ENCODE results near the gene ZNF862.
"Not testable (repeated sequence)": the region's sequence is repeated elsewhere in the genome, so short reads cannot be mapped to it uniquely, and the experiment has no call there.

Gene ZNF862

DNA sequence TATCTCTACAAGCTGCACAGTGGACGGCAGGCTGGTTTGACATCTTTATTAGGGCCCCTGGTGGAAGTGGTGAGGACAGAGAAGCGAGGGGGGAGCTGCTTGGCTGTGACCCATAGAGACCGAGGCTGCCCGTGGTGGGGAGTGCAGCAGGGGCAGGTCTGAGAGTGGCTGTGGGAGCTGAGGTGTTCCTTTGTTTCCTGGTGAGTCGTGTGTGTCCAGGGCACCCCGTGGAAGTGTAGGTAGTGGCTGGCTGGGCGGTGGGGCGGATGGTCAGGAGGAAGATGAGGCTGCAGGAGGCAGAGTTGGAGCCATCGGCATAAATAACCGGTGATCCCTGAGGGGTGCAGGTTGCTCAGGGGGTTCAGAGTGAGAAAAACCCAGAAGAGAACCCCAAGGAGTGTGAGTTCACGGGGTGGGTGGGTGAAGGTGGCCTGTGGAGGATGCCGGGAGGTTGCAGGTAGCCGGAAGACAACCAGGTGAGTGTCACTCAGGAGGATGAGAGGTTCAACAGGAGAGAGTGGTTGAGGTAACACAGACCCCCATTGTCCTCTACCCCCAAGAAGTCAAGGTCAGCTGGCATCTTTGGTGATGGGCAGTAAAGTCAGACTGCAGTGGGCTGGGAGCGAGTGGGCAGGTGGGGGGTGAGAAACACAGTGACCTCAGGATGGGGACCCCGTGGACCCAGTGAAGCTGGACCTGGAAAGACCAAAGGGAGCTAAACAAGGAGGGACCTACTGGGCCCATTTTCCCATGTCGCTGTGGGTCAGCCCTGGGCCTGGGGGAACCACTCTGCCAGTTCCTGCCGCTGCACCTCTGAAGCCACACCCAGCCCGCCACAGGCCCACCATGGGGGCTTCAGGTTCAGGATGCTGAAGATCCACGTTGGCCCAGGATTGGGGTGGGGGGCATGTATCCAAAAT, 43.4 kb downstream of the ZNF862 start:
- Histone ChIP-seq H3K4me3 (ENCODE audit: low read length in 2 of 2) (no peak overlapping the region), H3K4me1 (ENCODE audit: control insufficient read depth, insufficient read depth, low read length) (peaks cover 22% of the 10 kb centered on the region), H3K27me3 (ENCODE audit: control insufficient read depth in 1 of 2, insufficient read depth in 2 of 2, low read length in 2 of 2) (no peaks in the 10 kb centered on the region), H3K27ac (ENCODE audit: low read length) (no peak overlapping the region), H3K36me3 (ENCODE audit: control insufficient read depth in 2 of 2, insufficient read depth in 2 of 2, low read length in 2 of 2) (peaks cover 4 to 5% of the 10 kb centered on the region in 2 donors), H3K9ac (ENCODE audit: low read length in 2 of 2) (no peak overlapping the region), H3K9me3 (ENCODE audit: control insufficient read depth in 2 of 2, low read length in 2 of 2) (no peaks in the 10 kb centered on the region)

DNA sequence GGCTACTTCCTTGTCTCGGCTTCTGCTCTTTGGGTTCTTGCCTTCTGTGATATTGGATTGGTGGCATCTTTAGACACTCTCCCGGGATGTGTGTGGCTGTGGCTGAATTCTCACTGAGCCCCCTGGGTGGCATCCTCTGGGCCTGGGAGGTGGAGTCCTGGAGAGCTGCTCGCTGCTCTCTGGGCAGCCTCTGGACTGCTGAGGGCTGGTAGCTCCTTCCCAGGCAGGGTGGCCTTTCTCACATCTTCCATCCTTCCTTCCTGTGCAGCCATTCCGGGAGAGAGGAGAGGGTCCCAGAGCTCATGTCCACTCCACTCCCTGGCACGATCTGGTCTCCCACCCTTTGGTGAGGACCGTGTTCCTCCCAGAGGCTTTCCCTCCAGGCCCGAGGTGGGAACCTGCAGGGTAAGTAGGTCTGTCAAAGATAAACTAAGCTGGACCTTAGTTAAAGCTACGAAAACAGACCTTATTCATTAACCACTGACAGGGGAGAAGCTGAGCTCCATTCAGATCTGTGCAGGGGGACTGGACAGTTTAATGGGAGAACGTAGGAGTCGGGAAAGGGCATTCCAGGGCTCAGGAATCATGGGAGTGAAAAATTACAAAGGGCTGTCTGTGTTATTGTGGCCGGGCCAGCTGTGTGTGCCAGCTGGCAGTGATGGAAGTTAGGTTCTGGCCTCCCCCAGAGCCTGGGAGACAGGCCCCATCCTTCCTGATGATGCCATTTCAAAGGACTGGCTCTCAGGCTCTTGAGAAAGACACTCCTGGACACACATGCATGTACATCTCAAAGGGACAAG, 44.3 kb downstream of the ZNF862 start:
- Histone ChIP-seq H3K4me1 (ENCODE audit: control insufficient read depth, insufficient read depth, low read length) (peaks cover 22% of the 10 kb centered on the region), H3K9me3 (ENCODE audit: control insufficient read depth in 2 of 2, low read length in 2 of 2) (no peaks in the 10 kb centered on the region), H3K4me3 (ENCODE audit: low read length in 2 of 2) (no peak overlapping the region), H3K27ac (ENCODE audit: low read length) (no peak overlapping the region), H3K9ac (ENCODE audit: low read length in 2 of 2) (peak overlapping the region in 1 of 2 donors; percentile 21), H3K27me3 (ENCODE audit: control insufficient read depth in 1 of 2, insufficient read depth in 2 of 2, low read length in 2 of 2) (no peaks in the 10 kb centered on the region), H3K36me3 (ENCODE audit: control insufficient read depth in 2 of 2, insufficient read depth in 2 of 2, low read length in 2 of 2) (peaks cover 5% of the 10 kb centered on the region in 2 donors)

DNA sequence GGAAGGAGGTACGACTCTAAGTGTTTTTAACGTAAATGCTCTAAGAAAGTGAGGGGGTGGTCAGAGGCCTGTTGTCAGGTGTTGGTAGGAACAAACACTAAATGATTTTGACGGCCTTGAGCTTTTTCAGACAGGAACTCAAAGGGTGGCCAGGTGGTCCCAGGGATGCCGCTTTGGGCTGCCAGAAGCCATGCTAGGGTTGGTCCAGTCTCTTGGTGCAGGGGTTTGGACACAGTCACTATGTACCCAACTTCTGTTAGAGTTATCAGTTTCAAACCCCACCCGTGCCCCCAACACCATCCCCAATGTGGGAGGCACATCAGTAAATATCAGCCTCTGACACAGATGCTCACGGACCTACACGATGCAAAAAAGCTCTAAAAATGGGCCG, 44.9 kb downstream of the ZNF862 start:
- no peaks in the 10 kb centered on the region for H3K27me3 ChIP-seq (ENCODE audit: control insufficient read depth in 1 of 2, insufficient read depth in 2 of 2, low read length in 2 of 2)
- peaks cover 22% of the 10 kb centered on the region for H3K4me1 ChIP-seq (ENCODE audit: control insufficient read depth, insufficient read depth, low read length)
- H3K27ac ChIP-seq (ENCODE audit: low read length), result no peak overlapping the region
- H3K9me3 ChIP-seq (ENCODE audit: control insufficient read depth in 2 of 2, low read length in 2 of 2), result no peaks in the 10 kb centered on the region
- no peak overlapping the region for H3K4me3 ChIP-seq (ENCODE audit: low read length in 2 of 2)
- H3K9ac ChIP-seq (ENCODE audit: low read length in 2 of 2), result no peak overlapping the region
- H3K36me3 ChIP-seq (ENCODE audit: control insufficient read depth in 2 of 2, insufficient read depth in 2 of 2, low read length in 2 of 2), result peaks cover 5 to 6% of the 10 kb centered on the region in 2 donors

DNA sequence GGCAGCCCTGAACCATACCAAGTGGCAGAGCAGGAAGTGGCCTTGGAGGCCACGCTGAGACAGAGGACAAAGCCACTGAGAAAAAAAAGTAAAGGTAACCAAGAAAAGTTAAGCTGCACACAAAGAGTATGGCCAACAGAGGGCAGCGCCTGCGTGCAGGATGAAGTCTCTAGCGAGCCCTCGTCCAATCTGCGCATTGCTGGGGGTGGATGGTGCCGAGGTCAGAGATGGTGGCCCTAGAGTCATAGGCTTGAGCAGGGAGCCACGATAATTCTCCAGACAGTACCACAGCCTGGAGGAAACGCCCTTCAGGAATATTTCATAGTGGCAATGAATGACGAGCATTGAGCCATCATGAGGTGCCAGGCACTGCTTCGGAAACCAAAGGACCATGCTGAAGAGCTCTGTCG, 45.3 kb downstream of the ZNF862 start:
- H3K9me3 ChIP-seq (ENCODE audit: control insufficient read depth in 2 of 2, low read length in 2 of 2), result no peaks in the 10 kb centered on the region
- H3K27ac ChIP-seq (ENCODE audit: low read length), result no peak overlapping the region
- H3K9ac ChIP-seq (ENCODE audit: low read length in 2 of 2), result no peak overlapping the region
- H3K27me3 ChIP-seq (ENCODE audit: control insufficient read depth in 1 of 2, insufficient read depth in 2 of 2, low read length in 2 of 2), result no peaks in the 10 kb centered on the region
- no peak overlapping the region for H3K4me3 ChIP-seq (ENCODE audit: low read length in 2 of 2)
- peaks cover 22% of the 10 kb centered on the region for H3K4me1 ChIP-seq (ENCODE audit: control insufficient read depth, insufficient read depth, low read length)
- H3K36me3 ChIP-seq (ENCODE audit: control insufficient read depth in 2 of 2, insufficient read depth in 2 of 2, low read length in 2 of 2), result peaks cover 5 to 6% of the 10 kb centered on the region in 2 donors

DNA sequence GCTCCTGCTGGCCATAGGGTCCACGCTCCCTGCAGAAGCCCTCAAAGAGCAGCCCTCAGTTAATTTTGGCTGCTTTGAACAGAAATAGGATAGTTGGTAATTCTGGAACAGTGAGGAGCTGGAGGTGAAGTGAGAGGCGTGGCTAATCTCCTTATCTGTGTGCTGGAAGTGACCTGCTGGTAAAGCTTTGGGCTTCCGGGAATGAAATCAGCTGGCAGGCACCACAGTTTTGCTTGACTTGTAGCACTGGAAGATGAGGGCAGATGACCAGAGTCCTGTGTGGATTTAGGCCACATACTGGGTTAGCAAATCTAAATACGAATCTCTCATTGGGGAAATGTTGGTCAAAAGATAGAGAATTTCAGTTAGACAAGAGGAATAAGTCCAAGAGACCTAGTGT, 45.8 kb downstream of the ZNF862 start:
- no peaks in the 10 kb centered on the region for H3K9me3 ChIP-seq (ENCODE audit: control insufficient read depth in 2 of 2, low read length in 2 of 2)
- peaks cover 4 to 5% of the 10 kb centered on the region in 2 donors for H3K36me3 ChIP-seq (ENCODE audit: control insufficient read depth in 2 of 2, insufficient read depth in 2 of 2, low read length in 2 of 2)
- H3K4me3 ChIP-seq (ENCODE audit: low read length in 2 of 2), result no peak overlapping the region
- no peak overlapping the region for H3K9ac ChIP-seq (ENCODE audit: low read length in 2 of 2)
- H3K27ac ChIP-seq (ENCODE audit: low read length), result no peak overlapping the region
- H3K27me3 ChIP-seq (ENCODE audit: control insufficient read depth in 1 of 2, insufficient read depth in 2 of 2, low read length in 2 of 2), result no peaks in the 10 kb centered on the region
- peaks cover 22% of the 10 kb centered on the region for H3K4me1 ChIP-seq (ENCODE audit: control insufficient read depth, insufficient read depth, low read length)

DNA sequence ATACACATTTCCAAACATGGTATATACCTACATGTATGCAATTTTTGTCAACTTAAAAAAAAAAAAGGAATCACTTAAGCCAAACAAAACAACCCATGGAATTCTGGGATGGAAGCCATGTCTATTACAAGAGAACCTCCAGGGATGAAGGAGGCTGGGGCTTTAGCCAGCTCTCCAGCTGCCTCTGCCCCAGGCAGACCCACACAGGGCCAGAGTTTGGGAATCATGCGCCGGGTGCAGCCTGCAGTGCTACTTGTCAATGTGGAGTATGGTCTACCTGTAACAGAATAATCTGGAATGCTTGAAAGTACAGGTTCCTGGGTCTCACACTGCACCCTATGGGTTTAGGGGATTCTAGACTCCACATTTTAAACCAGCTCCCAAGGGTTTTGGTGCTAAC, 46.4 kb downstream of the ZNF862 start:
- no peak overlapping the region for H3K27ac ChIP-seq (ENCODE audit: low read length)
- no peaks in the 10 kb centered on the region for H3K27me3 ChIP-seq (ENCODE audit: control insufficient read depth in 1 of 2, insufficient read depth in 2 of 2, low read length in 2 of 2)
- peaks cover 4 to 5% of the 10 kb centered on the region in 2 donors for H3K36me3 ChIP-seq (ENCODE audit: control insufficient read depth in 2 of 2, insufficient read depth in 2 of 2, low read length in 2 of 2)
- no peak overlapping the region for H3K4me3 ChIP-seq (ENCODE audit: low read length in 2 of 2)
- no peaks in the 10 kb centered on the region for H3K9me3 ChIP-seq (ENCODE audit: control insufficient read depth in 2 of 2, low read length in 2 of 2)
- peaks cover 22% of the 10 kb centered on the region for H3K4me1 ChIP-seq (ENCODE audit: control insufficient read depth, insufficient read depth, low read length)
- H3K9ac ChIP-seq (ENCODE audit: low read length in 2 of 2), result no peak overlapping the region

DNA sequence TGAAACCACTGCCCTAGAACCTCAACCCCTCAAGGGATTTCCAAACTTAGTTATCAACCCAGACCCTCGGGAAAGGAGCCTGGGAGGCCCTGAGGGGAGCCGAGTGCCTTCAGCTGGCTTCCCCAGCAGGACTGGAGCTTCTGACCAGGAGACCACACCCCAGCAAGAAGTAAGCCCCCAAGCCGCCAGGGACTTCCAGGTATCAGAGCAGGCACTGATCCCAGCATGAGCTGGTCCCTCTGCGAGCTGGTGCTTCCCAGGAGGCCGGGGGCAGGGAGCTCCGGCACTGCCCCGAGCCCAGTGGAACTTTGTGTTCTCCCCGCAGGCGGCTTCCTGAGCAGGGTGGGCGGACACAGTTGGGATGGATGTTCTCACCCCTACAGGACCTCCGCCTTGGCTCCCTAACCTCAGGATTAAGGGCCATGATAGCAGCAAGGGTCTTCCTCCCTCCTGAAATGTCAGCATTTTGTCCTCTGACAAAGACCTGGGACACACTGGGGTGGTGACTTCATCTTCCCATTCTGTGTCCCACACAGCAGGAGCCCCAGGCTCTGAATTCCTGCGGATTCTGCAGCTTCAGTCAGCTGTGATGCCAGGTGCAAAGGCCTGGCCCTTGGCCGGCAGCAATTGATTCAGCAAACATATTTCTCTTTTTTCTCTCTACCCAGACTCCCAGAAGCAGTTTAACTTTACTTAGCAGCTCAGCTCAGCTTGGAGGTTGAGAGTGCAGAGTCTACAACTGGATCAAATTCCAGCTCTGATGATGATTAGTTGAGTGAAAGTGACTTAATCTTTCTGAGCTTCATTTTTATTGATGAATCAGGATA, 47.2 kb downstream of the ZNF862 start:
- Histone ChIP-seq H3K4me3 (ENCODE audit: low read length in 2 of 2) (no peak overlapping the region), H3K4me1 (ENCODE audit: control insufficient read depth, insufficient read depth, low read length) (peaks cover 22% of the 10 kb centered on the region), H3K9ac (ENCODE audit: low read length in 2 of 2) (no peak overlapping the region), H3K27ac (ENCODE audit: low read length) (no peak overlapping the region), H3K9me3 (ENCODE audit: control insufficient read depth in 2 of 2, low read length in 2 of 2) (no peaks in the 10 kb centered on the region), H3K27me3 (ENCODE audit: control insufficient read depth in 1 of 2, insufficient read depth in 2 of 2, low read length in 2 of 2) (no peaks in the 10 kb centered on the region), H3K36me3 (ENCODE audit: control insufficient read depth in 2 of 2, insufficient read depth in 2 of 2, low read length in 2 of 2) (peaks cover 2 to 5% of the 10 kb centered on the region in 2 donors)

DNA sequence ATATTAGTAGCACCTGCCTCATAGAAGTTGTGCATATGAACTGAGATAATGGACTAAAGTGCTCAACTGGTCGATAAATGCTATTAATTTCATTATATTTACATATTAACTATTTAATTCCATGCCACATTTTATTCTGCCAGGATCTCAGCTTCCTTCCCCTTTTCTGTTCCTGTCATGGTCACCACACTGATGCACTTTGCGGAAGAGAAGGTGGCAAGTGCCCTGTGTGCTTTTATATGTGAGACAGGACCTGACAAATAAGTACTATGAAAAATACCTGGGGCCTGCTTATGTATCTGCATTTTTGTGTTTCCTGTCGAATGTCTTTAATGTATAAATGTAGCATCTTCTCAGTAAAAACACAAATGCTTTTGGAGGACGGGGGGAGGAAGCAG, 47.8 kb downstream of the ZNF862 start:
- Histone ChIP-seq H3K9ac (ENCODE audit: low read length in 2 of 2) (no peak overlapping the region), H3K27ac (ENCODE audit: low read length) (no peak overlapping the region), H3K9me3 (ENCODE audit: control insufficient read depth in 2 of 2, low read length in 2 of 2) (no peaks in the 10 kb centered on the region), H3K4me1 (ENCODE audit: control insufficient read depth, insufficient read depth, low read length) (peaks cover 22% of the 10 kb centered on the region), H3K36me3 (ENCODE audit: control insufficient read depth in 2 of 2, insufficient read depth in 2 of 2, low read length in 2 of 2) (peaks cover 2 to 5% of the 10 kb centered on the region in 2 donors), H3K4me3 (ENCODE audit: low read length in 2 of 2) (no peak overlapping the region), H3K27me3 (ENCODE audit: control insufficient read depth in 1 of 2, insufficient read depth in 2 of 2, low read length in 2 of 2) (no peaks in the 10 kb centered on the region)

DNA sequence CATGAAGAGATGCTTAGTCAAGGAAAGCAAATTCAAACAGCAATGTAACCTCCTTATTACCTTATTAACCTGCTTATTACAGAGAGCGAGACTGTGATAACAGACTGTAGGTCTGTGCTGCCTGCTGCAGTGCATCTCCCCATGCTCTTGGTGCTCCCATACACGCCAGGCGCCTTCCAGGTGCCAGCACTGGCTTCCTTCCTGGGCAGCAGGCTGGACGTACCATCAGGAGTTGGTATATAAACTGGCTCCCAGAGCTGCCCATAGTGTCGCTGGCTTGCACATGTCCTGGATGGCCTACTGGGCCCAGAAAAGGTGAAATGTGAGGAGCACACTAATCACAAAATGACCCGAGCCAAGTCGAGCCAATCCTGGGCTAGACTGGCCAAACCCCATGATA, 49.1 kb downstream of the ZNF862 start:
- Histone ChIP-seq H3K4me1 (ENCODE audit: control insufficient read depth, insufficient read depth, low read length) (peaks cover 14% of the 10 kb centered on the region), H3K9me3 (ENCODE audit: control insufficient read depth in 2 of 2, low read length in 2 of 2) (no peaks in the 10 kb centered on the region), H3K9ac (ENCODE audit: low read length in 2 of 2) (no peak overlapping the region), H3K27ac (ENCODE audit: low read length) (no peak overlapping the region), H3K27me3 (ENCODE audit: control insufficient read depth in 1 of 2, insufficient read depth in 2 of 2, low read length in 2 of 2) (no peaks in the 10 kb centered on the region), H3K36me3 (ENCODE audit: control insufficient read depth in 2 of 2, insufficient read depth in 2 of 2, low read length in 2 of 2) (peaks cover 2 to 5% of the 10 kb centered on the region in 2 donors), H3K4me3 (ENCODE audit: low read length in 2 of 2) (no peak overlapping the region)

DNA sequence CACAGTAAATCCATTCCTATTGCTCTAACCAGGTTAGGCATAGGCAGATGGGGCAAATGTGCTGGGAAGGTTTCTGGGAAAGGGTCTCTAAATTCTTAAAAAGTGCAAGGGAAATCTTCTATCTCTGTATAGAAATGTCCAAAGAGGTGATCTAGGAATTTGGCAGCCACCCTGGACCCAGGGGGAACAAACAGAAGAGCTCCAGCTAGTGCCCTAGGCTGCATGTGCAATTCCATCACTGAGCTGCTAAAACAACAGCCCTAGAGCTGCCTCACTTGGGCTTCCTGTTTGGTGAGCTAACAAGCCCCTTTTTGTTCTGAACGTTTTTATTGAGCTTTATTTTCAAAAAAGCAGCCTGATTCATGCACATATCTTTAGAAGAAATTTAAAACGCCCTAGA, 52.5 kb downstream of the ZNF862 start:
- not testable (repeated sequence) for H3K27me3 ChIP-seq (ENCODE audit: control insufficient read depth in 1 of 2, insufficient read depth in 2 of 2, low read length in 2 of 2); H3K9me3 ChIP-seq (ENCODE audit: control insufficient read depth in 2 of 2, low read length in 2 of 2); H3K9ac ChIP-seq (ENCODE audit: low read length in 2 of 2); H3K27ac ChIP-seq (ENCODE audit: low read length); H3K4me1 ChIP-seq (ENCODE audit: control insufficient read depth, insufficient read depth, low read length); H3K36me3 ChIP-seq (ENCODE audit: control insufficient read depth in 2 of 2, insufficient read depth in 2 of 2, low read length in 2 of 2); H3K4me3 ChIP-seq (ENCODE audit: low read length in 2 of 2)
